GM19455 (cell line): ENCODE data around the gene OR4F15.

Source experiments
- ATAC-seq: cut with Tn5 transposase; IDR thresholded peaks from one replicate; pipeline ENCODE4 v1.9.1; 2021; ENCODE audit not compliant: unreplicated experiment

The OR4F15 gene

GRCh38 chr15:101803676-101804075, 8.3 kb upstream of the OR4F15 start:
- no peak for ATAC-seq

GRCh38 chr15:101804375-101804774, 7.6 kb upstream of the OR4F15 start:
- no peak for ATAC-seq

GRCh38 chr15:101804941-101805340, 7.1 kb upstream of the OR4F15 start:
- no peak for ATAC-seq

DNA sequence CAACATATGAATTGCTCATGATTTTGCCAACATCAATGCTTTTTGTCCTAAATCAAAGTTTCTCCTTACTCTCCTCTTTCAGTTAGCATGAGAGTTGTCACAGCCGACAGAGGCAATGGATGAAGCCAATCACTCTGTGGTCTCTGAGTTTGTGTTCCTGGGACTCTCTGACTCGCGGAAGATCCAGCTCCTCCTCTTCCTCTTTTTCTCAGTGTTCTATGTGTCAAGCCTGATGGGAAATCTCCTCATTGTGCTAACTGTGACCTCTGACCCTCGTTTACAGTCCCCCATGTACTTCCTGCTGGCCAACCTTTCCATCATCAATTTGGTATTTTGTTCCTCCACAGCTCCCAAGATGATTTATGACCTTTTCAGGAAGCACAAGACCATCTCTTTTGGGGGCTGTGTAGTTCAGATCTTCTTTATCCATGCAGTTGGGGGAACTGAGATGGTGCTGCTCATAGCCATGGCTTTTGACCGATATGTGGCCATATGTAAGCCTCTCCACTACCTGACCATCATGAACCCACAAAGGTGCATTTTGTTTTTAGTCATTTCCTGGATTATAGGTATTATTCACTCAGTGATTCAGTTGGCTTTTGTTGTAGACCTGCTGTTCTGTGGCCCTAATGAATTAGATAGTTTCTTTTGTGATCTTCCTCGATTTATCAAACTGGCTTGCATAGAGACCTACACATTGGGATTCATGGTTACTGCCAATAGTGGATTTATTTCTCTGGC, 6.2 kb upstream of the OR4F15 start:
- no peak for ATAC-seq

- ATAC-seq, result no peak
Measured at GRCh38 chr15:101807345-101807945, 4.6 kb upstream of the OR4F15 start.

DNA sequence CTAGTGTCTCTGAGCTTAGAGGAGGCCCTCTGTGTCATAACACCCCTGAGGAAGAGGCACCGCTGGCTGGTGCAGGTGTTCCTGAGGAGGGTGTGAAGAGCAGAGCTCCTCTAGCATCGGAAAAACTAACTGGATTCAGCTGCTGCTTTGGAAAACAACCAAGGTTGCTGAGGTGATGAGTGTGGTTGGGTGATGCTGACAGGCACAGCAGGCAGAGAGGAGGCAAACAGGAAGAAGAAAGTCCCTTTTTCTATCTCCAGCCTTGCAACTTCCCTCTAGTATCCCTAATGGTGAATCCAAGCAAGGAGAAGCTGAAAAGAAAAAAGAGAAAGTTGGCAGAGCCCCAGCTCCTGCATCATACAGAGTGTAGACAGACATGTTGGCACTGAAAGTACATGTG, 3.8 kb upstream of the OR4F15 start:
- no peak for ATAC-seq

DNA sequence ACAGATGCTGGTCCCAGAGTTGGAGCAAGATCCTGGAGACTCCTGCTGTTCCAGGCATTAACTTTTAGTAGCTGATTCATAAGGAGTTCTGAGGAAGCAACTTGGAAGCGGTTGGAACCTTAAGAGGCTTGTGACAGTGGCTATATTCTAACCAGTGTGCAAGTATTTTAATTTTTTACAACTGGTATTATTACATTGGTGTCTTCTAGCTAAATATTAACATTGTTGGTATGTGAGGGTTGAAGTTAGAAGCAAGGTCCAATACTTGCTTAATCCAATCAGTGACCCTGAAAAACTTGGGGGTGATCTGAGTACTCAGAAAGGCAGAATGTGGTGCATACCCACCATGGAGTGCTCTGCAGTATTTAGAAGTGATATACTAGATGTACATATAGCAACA, 1.5 kb upstream of the OR4F15 start:
- ATAC-seq, result no peak

DNA sequence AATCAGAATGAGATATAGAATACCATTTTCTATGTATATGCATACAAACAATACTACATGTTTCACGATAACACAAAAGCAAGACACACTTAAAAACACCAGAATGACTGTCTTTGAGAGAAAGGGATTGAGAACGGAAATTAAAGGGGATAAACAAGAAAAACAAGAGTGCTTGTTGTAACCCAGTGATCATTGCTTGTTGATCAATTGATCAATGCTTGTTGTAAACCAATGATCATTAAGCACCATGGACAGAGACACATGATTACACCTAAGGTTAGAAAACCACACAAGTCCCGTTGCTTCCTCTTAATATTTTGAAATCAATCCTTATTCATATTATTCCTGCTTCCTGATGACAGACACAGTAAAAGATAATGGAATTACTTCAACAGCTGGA, 1.1 kb upstream of the OR4F15 start:
- no peak for ATAC-seq

DNA sequence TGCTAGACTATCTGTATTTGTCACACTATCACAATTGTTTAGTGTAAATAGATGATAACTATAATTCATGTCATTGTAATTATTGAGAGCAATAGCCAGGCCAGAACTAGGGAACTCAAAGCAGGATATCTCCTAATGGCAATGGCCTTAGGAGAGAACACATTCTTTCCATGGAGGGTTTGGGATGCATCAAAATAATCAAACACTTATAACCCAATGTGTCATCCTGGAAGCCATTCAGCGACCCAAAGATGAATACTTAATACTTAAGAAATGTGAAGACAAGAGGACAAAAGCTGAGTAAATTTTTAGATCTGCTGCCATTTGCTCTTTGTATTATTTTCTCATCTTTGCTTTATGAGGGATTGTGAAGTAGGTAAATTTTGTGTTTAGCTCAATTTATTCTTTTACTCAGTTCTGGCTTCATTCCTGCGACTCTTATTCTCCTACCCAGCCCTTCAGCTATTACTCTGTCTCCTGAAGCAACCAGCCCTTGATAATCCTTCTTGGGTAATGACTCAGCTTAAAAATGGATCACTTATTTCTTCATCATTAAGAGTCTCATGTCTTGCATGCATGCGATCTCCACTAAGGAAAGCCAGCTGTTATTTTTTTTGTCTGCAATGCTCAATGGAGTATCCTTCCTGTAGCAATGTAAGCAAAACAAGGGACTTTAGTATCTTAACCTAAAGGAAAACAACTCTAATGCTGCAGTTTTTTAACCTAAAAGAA, 2.0 kb downstream of the OR4F15 start:
- ATAC-seq, result no peak

GRCh38 chr15:101820781-101821180, 8.8 kb downstream of the OR4F15 start:
- no peak for ATAC-seq

GRCh38 chr15:101827257-101827656, 15.3 kb downstream of the OR4F15 start:
- no peak for ATAC-seq

- no peak for ATAC-seq
Measured at GRCh38 chr15:101828774-101829173, 16.8 kb downstream of the OR4F15 start.

DNA sequence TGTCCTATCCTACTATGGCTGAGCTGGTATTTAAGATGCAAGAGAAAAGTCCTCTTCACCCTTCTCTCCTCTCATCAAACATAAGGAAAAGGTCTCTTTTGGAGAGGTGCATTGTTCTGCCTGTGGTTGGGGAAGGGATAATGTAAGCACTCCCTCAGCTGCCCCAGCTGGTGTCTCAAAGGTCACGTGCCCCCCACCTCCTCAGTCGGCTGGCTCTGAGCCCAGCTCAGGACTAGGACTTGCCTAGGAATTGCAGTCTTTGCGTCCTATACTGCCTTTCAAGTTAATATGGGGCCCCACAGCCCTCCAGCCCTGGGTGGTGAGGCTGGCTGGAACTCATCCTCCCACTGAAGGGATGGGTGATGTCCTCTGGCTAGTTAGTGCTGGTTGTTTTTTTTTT, 29.7 kb downstream of the OR4F15 start:
- ATAC-seq, result no peak

DNA sequence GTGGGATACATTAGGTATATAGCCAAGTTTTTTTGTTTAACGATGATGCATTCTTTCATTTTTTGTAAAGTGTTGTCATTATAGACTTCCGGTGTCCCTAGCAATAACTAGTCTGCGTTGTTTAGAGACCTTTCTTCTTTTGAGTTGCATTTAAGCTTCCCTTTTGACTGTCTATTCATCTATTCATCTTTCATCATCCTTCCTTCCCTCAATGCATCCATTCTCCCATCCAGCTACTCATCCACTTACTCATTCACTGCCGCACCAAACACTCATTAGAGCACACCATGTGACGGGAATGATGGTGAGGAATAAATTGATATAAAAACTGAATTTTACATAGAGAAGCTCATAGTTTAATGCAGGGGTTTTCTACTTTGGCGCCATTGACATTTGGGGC, 32.9 kb downstream of the OR4F15 start:
- ATAC-seq, result no peak

DNA sequence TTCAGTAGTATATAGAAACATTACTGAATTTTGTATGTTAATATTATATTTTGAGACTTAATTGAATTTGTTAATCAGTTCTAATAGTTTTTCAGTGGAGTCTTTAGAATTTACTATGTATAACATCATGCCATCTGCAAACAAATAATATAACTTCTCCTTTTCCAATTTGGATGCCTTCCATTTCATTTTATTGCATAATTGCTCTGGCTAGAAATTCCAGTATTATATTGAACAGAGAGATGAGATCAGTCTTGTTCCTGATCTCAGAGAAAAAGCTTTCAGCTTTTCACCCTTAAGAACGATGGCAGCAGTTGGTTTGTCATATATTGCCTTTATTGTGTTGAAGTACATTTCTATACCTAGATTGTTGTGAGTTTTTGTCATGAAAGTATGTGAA, 40.4 kb downstream of the OR4F15 start:
- ATAC-seq, result no peak
